Hematopoietic multipotent progenitor cell treated with erythropoietin and hydrocortisone succinate and interleukin-3 and kit ligand, for 17 days (in vitro differentiated cells): ENCODE measurements around the gene HPS3.
"Not testable (repeated sequence)": the region's sequence is repeated elsewhere in the genome, so short reads cannot be mapped to it uniquely, and the experiment has no call there.

ENCODE experiments used
- DNase-seq: peaks from one replicate; pipeline ENCODE4 v3.0.0-alpha.2; 2015; ENCODE audit warnings: low spot score

The HPS3 gene

DNA sequence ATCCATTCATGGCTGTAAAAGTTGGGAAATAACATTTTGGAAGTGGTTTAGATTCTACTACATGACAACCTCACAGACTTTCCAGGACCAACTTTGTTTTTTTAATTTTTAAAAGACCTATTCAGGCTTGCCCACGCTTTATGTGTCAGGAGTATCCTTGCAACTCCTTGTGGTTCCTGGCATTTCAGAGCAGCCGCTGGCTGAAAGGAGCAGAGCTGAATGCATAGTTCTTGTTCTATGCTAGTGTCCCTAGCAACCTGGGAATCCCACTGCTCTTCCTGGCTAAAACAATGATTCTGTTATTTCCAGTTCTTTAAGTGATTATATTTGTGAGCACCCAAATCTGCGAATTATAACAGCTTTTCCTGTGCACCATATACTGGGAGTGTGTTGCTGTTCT, 57.3 kb downstream of the HPS3 start:
- DNase-seq, result no peak

DNA sequence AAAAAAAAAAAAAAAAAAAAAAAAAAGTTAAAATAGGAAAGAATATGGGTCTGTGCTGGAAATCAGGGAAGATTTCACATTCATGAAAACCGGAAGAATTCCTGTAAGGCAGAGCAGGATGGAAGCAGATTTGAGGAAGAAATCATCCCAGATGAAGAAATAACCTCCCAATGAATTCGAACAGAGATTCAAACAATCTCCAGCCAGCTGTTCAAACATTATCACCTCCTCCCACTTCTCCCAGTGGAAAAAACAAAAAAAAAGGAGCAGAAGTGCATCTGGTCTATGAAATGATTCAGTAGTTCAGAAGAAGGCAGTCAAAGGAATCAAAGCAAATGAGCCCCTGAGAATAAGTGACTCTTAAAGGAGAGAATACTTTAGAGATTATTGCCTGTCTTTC, 59.1 kb downstream of the HPS3 start:
- DNase-seq, result no peak

DNA sequence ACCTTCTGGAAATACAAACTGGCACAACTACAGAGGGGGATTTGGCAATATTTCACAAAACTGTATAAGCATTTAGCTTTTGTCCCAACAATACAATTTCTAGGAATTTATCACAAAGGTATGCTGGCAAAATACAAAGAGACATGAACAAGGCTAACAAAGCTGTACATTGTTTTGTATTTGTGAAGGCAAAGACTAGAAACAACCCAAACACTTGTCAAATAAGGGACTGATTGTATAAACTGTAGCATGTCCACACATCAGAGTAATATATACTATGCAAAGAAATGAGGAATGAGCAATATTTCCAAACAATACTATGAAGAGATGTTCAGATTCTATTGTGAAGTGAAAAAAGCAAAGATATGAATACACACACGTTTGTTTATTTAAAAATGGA, 65.8 kb downstream of the HPS3 start:
- DNase-seq, result no peak

DNA sequence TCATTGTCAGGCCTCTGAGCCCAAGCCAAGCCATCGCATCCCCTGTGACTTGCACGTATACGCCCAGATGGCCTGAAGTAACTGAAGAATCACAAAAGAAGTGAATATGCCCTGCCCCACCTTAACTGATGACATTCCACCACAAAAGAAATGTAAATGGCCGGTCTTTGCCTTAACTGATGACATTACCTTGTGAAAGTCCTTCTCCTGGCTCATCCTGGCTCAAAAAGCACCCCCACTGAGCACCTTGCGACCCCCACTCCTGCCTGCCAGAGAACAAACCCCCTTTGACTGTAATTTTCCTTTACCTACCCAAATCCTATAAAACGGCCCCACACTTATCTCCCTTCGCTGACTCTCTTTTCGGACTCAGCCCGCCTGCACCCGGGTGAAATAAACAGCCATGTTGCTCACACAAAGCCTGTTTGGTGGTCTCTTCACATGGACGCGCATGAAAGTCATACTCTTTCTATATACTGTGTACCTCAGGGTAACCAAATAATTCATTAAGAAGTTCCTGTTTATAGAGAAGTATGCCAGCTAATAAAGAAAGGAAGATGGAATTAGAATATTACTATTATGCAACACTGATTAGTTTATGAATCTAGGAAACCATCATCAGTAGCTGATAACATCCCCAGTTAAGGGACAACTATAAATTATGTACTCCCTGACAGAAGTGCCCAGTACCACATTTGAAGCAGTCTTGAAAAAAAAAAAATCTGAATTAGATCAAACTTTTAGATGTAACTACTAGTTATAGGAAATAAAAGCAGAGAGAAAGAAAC, 67.6 kb downstream of the HPS3 start:
- DNase-seq, result not testable (repeated sequence)

DNA sequence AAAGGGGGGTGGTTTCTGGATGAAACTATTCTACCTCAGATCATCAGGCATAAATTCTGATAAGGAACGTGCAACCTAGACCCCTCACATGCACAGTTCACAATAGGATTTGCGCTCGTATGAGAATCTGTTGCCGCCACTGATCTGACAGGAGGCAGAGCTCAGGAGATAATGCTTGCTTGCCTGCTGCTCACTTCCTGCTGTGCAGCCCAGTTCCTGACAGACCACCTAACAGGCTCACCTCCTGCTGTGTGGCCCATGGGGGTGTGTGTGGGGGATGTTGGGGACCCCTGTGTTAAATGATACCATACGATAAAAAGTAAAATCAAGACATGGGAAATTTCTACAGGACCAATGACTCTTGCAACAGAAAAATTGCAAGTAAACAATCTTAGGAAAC, 68.2 kb downstream of the HPS3 start:
- DNase-seq, result no peak

DNA sequence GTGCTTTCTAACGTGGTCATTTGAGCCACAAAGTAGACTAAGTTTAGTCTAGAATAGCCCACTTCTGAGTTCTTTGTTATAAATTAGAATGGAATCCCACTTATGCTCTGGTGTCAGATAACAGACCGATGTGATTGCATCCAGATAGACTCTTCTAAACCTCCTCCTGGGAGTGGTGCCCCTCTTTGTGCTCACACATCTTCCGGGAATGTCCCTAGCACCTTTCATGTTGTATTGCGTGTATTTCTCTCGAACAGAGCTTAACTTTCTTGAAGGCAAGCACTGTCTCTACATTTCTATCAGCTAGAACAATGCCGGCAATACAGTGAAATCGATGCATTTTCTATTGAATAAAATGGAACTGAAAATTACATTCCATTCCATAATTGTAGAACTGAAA, 69.2 kb downstream of the HPS3 start:
- DNase-seq, result no peak

DNA sequence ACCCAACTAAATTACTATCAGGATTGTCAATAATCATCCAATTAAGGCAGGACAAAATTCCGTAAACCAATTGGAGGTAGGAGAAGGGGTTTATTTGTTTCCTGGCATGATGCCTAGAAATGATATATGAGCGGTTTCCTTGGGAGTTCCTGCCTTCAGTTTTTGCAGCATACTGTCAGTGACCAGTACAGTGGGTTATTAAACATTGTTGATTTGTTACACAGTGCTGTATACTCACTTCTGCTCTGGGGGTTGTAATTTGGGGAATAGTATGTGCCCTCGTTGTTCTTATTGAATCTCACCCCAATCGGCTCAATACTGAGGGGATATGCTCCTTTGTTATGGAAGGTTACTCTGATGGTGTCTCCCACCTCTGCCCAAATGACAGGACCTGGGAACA, 70.0 kb downstream of the HPS3 start:
- DNase-seq, result no peak

DNA sequence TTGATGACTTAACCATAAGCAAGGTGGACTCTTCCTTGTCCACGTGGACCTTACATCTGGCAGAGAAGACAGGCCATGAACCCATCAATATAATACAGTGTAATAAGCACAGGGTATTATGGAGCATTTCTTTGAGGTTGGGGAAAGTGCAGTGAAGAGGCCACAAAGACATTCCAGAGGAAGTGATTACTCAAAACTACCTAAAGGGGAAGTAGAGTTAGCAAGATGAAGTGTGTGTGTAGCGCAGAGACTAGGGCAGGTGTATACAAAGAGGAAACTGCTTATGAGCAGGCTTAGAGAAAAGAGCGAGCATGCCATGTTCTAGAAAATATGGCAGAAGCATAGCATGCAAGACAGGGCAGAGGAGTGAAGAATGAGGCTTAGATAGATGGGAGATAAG, 74.3 kb downstream of the HPS3 start:
- no peak for DNase-seq

DNA sequence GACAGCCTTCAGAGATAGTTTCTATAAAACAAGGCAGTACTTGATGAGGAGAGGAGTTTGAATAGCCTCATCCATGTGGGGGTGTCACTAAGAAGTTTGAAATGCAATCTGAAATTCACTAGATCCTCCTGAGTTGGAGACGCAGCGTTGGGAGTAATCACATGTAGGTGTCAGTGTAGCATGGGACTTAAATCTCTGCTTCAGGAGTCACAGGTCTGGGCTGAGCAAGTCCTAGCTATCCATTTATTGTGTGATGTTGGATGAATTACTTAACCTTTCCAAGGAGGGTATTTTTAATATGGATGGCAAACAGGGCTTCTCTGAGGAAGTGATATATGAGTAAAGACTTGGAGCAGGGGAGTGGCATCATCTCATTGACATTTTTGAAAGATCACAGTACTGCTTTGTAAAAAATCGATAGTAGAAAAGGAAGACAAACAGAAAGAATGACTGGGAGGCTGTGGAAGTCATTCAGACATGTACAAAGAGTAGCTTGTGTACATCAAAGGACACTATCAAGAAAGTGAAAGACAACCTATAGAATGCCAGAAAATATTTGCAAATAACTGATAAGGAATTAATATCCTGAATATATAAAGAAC, 75.1 kb downstream of the HPS3 start:
- no peak for DNase-seq

DNA sequence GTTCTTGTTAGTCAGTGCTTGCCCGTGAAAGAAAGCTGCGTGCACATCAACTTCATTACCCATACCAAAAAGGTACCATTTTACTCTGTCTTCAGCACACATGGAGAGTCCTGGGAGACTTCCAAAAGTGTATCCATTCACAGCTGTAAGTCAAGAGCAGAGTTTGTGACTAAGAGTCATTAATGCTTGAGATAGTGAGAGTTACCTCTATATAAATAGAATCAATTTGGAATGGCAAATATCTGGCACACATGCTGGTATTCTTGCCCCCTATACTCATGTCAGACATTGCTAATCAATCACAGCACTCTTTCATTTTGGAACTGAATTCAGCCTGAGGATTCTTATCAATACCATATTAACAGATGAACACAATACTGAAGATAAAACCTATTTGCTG, 78.0 kb downstream of the HPS3 start:
- no peak for DNase-seq

DNA sequence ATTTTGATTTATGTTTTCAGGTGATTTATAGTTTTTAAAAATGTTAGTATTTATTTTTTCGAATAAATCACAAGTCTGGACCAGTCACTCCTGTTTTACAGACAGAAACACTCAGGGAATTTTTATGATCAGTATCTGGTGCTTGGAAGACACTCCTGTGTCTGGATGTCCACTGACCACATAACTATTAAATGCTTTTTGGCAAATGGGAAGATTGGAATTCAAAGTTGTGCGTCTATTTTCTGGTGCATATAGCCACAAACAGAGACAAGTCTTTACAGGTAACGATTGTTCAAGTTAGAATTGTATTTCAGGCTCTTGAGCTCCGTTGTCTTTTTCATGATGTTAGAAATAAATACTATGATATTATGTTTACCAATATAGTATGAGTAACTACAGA, 80.0 kb downstream of the HPS3 start:
- no peak for DNase-seq

DNA sequence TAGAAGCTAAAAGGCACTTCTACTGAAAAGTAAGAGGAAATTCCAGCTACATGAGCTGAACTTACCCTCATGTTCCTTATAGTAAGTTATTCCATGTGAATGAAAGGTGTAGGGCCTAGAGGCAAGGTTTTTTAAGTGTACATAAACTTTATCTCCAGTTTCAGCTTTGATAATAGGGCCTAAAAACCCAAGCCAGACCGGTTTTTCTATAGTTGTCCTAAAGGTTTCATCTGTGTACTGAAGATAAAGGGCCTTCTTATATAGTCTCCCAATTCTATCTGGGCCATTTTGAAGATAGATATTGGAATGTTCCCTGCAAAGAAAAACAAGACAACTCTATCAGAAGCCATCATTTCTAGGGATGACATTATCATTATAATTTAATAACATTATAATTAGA, 82.9 kb downstream of the HPS3 start:
- DNase-seq, result no peak

DNA sequence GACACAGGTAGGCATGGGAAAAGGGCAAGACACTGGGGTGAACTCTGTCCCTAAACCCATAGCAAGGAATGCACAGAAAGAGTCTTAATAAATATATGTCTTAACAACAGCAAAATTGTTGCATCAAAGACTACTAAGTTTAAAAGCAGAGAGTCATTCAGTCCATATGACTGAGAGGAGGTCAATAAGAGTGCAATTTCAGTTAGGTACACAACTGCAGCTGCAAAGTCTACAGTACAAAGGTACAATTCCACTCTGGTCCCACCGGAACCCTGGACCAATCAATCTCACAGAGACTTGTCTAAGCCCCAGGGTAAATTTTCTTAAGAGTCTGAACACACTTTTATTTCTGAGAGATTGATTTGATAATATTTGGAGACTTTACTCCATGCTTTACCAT, 85.3 kb downstream of the HPS3 start:
- no peak for DNase-seq

DNA sequence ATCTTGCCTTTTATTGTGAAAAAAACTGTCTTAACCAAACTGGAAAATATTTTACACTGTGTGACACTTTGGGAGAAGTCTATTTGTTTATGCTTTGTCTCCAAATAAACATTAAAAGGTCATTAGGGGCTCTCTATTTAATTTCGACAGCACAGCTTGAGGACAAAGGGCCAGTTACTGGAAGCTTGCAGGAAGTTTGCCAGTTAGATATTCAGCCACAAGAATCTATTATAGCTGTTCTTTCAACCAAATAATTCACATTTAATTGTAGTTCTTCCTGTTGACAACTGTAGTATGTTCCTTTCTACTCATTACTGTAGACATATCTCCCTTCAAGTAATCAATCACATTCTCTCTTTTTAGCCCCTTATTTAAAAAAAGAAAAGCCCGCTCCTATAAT, 86.1 kb downstream of the HPS3 start:
- DNase-seq, result no peak

DNA sequence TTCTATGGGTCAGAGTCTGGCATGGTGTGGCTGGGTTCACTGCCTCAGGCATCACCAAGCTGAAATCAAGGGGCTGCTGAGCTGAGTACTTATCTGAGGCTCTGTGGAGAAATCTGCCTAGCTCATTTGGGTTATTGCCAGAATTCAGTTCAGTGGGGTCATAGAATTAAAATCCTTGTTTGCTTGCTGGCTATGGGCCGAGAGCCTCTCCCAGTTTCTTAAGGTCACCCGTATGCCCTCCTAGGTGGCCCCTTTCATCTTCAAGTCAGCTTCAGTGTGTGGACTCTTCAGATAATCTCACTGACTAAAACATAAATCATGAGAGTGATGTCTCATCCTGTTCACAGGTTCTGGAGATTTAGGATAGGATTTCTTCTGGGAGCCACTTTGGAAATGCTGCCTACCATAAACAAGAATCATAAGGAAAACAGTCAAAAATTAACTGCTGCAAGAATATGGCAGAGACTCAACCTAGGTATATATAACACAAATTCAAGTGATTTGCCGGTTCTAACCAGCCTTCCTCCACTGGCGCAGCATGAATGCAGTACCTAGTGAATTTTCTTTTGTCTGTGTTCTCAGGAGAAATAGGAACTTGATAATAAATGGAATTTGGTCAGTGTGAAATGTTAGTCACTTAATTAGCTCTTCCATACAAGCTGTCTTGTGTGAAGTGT, 86.9 kb downstream of the HPS3 start:
- no peak for DNase-seq

DNA sequence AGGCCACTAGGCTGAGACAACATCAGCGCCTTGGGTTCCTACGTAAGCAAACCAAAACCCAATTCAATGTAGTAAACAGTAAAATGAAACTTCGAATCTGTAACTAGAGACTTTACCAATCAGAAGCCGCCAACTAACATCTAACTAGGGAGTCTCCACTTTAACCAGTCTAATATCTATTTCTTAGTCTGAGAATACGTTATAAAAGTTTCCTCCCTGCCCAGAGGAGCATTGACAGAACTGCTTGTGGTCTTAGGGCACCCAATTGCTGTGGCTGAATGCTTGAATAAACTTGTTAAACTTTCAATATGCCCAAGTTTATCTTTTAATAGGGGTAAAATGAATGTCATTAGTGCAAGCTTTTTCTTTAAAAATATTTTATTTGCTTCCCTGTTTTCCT, 87.9 kb downstream of the HPS3 start:
- DNase-seq, result no peak

DNA sequence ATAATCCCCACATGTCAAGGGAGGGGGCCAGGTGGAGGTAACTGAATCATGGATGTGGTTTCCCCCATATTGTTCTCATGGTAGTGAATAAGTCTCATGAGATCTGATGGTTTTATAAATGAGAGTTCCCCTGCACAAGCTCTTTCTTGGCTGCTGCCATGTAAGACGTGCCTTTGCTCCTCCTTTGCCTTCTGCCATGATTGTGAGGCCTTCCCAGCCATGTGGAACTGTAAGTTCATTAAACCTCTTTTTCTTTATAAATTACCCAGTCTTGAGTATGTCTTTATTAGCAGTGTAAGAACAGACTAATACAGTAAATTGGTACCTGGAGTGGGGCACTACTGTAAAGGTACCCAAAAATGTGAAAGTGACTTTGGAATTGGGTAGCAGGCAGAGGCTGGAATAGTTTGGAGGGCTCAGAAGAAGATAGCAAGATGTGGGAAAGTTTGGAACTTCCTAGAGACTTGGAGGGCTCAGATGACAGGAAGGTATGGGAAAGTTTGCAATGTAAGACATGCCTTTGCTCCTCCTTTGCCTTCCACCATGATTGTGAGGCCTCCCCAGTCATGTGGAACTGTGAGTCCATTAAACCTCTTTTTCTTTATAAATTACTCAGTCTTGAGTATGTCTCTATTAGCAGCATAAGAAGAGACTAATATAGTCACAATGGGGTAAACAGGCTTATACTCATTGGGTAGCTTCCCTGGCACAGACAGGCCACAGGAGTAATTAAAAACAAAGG, 90.1 kb downstream of the HPS3 start:
- DNase-seq, result not testable (repeated sequence)

DNA sequence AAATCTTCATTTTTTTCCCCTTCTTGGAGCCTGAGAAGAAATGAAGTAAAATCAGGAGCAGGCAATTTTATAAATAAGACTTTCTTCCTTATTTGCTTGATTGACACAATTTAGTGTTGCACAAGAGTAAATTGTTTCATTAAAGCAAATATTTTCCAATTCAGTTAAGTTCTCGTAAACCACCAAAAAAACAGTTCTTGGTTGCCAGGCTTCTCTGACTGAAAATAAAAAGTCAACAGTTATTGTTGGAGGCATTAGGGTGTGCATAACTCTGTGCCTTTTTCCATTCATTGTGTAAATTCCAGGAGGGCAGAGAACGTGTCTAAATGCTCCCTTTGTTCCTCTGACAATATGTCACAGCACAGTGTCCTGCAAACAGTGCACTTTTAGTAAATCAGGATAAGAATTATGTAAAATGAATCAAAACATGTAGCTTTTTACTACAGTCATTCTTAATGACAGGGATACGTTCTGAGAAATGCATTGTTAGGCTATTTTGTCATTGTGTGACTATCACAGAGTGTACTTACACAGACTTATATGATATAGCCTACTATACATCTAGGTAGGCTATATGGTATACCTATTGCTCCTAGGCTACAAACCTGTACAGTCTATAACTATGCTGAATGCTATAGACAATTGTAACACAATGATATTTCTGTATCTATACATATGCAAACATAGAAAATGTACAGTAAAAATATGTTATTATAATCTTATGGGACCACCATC, 92.5 kb downstream of the HPS3 start, which contains the start of gene CP:
Gene CP (minus strand): TSS at position 47 of the 735 bp plus-strand sequence. CDS start 37 bp downstream, at position 10.
- DNase-seq, result no peak
